HepG2 (cell line): ENCODE results near the gene KCNAB1. TPM values are rescaled to one million over a fixed set of nuclear protein-coding genes. Genes with fewer than 3 reads are reported as not detected.

Experiments
- ATAC-seq: fragments of 200-7000 bp; cut with Tn5 transposase; 3 replicates; pipeline ENCODE4 v1.9.1; 2020; ENCODE audit warnings: mild to moderate bottlenecking, moderate library complexity
- BruUV-seq: library from RNA; stranded (reverse); fragments of 400-500 nt; replicated peaks from 2 replicates; lab custom pipeline; 2021; lab: Mats Ljungman, UMichigan
- CTCF ChIA-PET: fragments of 300-600 bp; formaldehyde crosslinking; extraction: SDS; loops from one replicate; lab custom pipeline; 2021; ENCODE audit warnings: low total read pairs, inconsistent platforms, low intra/inter-chr PET ratio; lab: Yijun Ruan, JAX
- POLR2A ChIA-PET: fragments of 350-600 bp; sonication (Branson Sonifier 250); formaldehyde crosslinking; loops from one replicate; lab custom pipeline; 2020; ENCODE audit warnings: antibody characterized with exemption, inconsistent platforms; lab: Yijun Ruan, JAX
- DNase-seq: peaks from one replicate; pipeline ENCODE4 v3.0.0-alpha.2; 2015; ENCODE audit warnings: low spot score
- FAIRE-seq: peaks from 3 replicates; lab custom pipeline; 2011; peaks lifted over from hg19 to GRCh38; lab: Jason Lieb, UNC
- H2AFZ ChIP-seq: one replicate; pipeline ENCODE4 v1.6.1; 2011; ENCODE audit warnings: low read length, inconsistent platforms
- H3K27ac ChIP-seq: fragments of 300-600 bp; 3 replicates; pipeline ENCODE4 v1.8.0; 2011; ENCODE audit warnings: mixed run types, mild to moderate bottlenecking, mixed read lengths, low read length, inconsistent platforms; ENCODE audit not compliant: insufficient read depth; ENCODE audit errors: extremely low read length
- H3K27me3 ChIP-seq, 2 experiments: fragments of 200-600 bp in 1 of 2; 2 replicates in 1 of 2; 3 replicates in 1 of 2; pipeline versions ENCODE4 v1.6.0 to v1.8.0; 2011; ENCODE audit warnings: low read length in 2 of 2, mild to moderate bottlenecking in 2 of 2, moderate library complexity in 2 of 2, inconsistent platforms in 1 of 2; ENCODE audit not compliant: insufficient read depth in 2 of 2, control insufficient read depth in 1 of 2
- H3K36me3 ChIP-seq, 2 experiments: fragments of 200-600 bp in 1 of 2; replicated peaks in 1 of 2; 2 replicates in 1 of 2; 3 replicates in 1 of 2; pipeline versions ENCODE4 v1.5.1 to v1.8.0; 2011; ENCODE audit warnings: low read length in 2 of 2, inconsistent platforms in 1 of 2; ENCODE audit not compliant: insufficient read depth in 2 of 2, control insufficient read depth in 1 of 2
- H3K4me1 ChIP-seq: 2 replicates; pipeline ENCODE4 v1.5.1; 2012; ENCODE audit warnings: low read length, inconsistent platforms; ENCODE audit not compliant: insufficient read depth
- H3K4me2 ChIP-seq: 2 replicates; pipeline ENCODE4 v1.6.0; 2011; ENCODE audit warnings: low read depth, low read length, inconsistent platforms
- H3K4me3 ChIP-seq, 3 experiments: fragments of 200-600 bp in 1 of 3; sonication (generic), shearing (Covaris generic) in 1 of 3; replicated peaks in 1 of 3; 2 replicates each; pipeline ENCODE4 v1.5.1; 2011 to 2016; ENCODE audit warnings: low read length in 3 of 3, inconsistent platforms in 2 of 3, low read depth in 2 of 3, mild to moderate bottlenecking in 2 of 3, control low read depth in 1 of 3, mixed read lengths in 1 of 3; ENCODE audit not compliant: insufficient read depth in 1 of 3
- H3K79me2 ChIP-seq: one replicate; pipeline ENCODE4 v1.6.1; 2011; ENCODE audit warnings: low read length, inconsistent platforms; ENCODE audit not compliant: insufficient read depth
- H3K9ac ChIP-seq: 2 replicates; pipeline ENCODE4 v1.6.0; 2011; ENCODE audit warnings: mild to moderate bottlenecking, low read depth, low read length, inconsistent platforms; ENCODE audit not compliant: insufficient read depth
- H3K9me3 ChIP-seq: 2 replicates; pipeline ENCODE4 v1.5.1; 2012; ENCODE audit warnings: mild to moderate bottlenecking, low read length
- H4K20me1 ChIP-seq: 2 replicates; pipeline ENCODE4 v1.6.0; 2011; ENCODE audit warnings: inconsistent platforms, mild to moderate bottlenecking, low read length, moderate library complexity; ENCODE audit not compliant: insufficient read depth
- AGO2 ChIP-seq: fragments of 200-400 bp; formaldehyde crosslinking; optimal IDR thresholded peaks from 2 replicates; pipeline ENCODE3; 2017; ENCODE audit warnings: mild to moderate bottlenecking, low read depth, low read length, moderate library complexity
- CBFB ChIP-seq: sonication (generic); formaldehyde crosslinking; IDR thresholded peaks from 2 replicates; pipeline ENCODE4 v1.4.0; 2020; ENCODE audit warnings: missing genetic modification reagents
- CC2D1A ChIP-seq: sonication (generic); formaldehyde crosslinking; IDR thresholded peaks from 2 replicates; pipeline ENCODE4 v1.8.1; 2023; ENCODE audit warnings: mild to moderate bottlenecking, missing genetic modification reagents
- CTCF ChIP-seq: sonication (generic); formaldehyde crosslinking; IDR thresholded peaks from 2 replicates; pipeline ENCODE4 v1.5.0; 2020; ENCODE audit warnings: mild to moderate bottlenecking, missing genetic modification reagents, moderate library complexity
- ELF3 ChIP-seq: IDR thresholded peaks from 2 replicates; pipeline ENCODE4 v1.6.1; 2016; ENCODE audit warnings: missing genetic modification reagents, missing compliant biosample characterization
- GTF3A ChIP-seq: sonication (generic); formaldehyde crosslinking; conservative IDR thresholded peaks from 2 replicates; pipeline ENCODE4 v1.4.0; 2020; ENCODE audit warnings: mild to moderate bottlenecking, missing genetic modification reagents
- HNRNPH1 ChIP-seq: fragments of 200-400 bp; formaldehyde crosslinking; optimal IDR thresholded peaks from 2 replicates; pipeline ENCODE3; 2017; ENCODE audit warnings: mild to moderate bottlenecking, low read depth, low read length
- MAF1 ChIP-seq: sonication (generic); formaldehyde crosslinking; IDR thresholded peaks from 2 replicates; pipeline ENCODE4 v1.5.0; 2020; ENCODE audit warnings: missing genetic modification reagents, borderline replicate concordance
- MAFF ChIP-seq: IDR thresholded peaks from 2 replicates; pipeline ENCODE4 v1.6.1; 2011; ENCODE audit warnings: low read depth, low read length, improper control_type of control experiment
- NFKBIZ ChIP-seq: IDR thresholded peaks from 2 replicates; pipeline ENCODE4 v1.6.1; 2018; ENCODE audit warnings: missing genetic modification reagents, missing compliant biosample characterization
- STAG1 ChIP-seq: sonication (generic); formaldehyde crosslinking; IDR thresholded peaks from 2 replicates; pipeline ENCODE4 v1.4.0; 2020; ENCODE audit warnings: missing genetic modification reagents
- TBX3 ChIP-seq: fragments of 450-650 bp; IDR thresholded peaks from 2 replicates; pipeline ENCODE4 v1.6.1; 2017; ENCODE audit warnings: antibody characterized with exemption, mild to moderate bottlenecking, inconsistent platforms, borderline replicate concordance
- ZNF101 ChIP-seq: sonication (generic); formaldehyde crosslinking; IDR thresholded peaks from 2 replicates; pipeline ENCODE4 v1.4.0; 2020; ENCODE audit warnings: mild to moderate bottlenecking, low read depth, missing genetic modification reagents, borderline replicate concordance
- ZNF354B ChIP-seq: sonication (generic); formaldehyde crosslinking; IDR thresholded peaks from 2 replicates; pipeline ENCODE4 v1.8.0; 2022; ENCODE audit warnings: mild to moderate bottlenecking, missing genetic modification reagents
- ZNF430 ChIP-seq: sonication (generic); formaldehyde crosslinking; IDR thresholded peaks from 2 replicates; pipeline ENCODE4 v1.9.0; 2021; ENCODE audit warnings: mild to moderate bottlenecking, missing genetic modification reagents
- ZNF446 ChIP-seq: sonication (generic); formaldehyde crosslinking; IDR thresholded peaks from 2 replicates; pipeline ENCODE4 v1.5.0; 2020; ENCODE audit warnings: mild to moderate bottlenecking, missing genetic modification reagents
- ZNF577 ChIP-seq: sonication (generic); formaldehyde crosslinking; IDR thresholded peaks from 2 replicates; pipeline ENCODE4 v1.4.0; 2020; ENCODE audit warnings: mild to moderate bottlenecking, low read depth, missing genetic modification reagents, borderline replicate concordance
- ZNF687 ChIP-seq: sonication (generic); formaldehyde crosslinking; IDR thresholded peaks from 2 replicates; pipeline ENCODE4 v1.5.1; 2020; ENCODE audit warnings: mild to moderate bottlenecking, missing genetic modification reagents, moderate library complexity
- ZNF883 ChIP-seq: sonication (generic); formaldehyde crosslinking; IDR thresholded peaks from 2 replicates; pipeline ENCODE4 v1.5.1; 2020; ENCODE audit warnings: mild to moderate bottlenecking, missing genetic modification reagents; ENCODE audit errors: not compliant biosample characterization
- WGBS: methylation state at CpG from one replicate; pipeline ENCODE4 v1.1.6; 2017; ENCODE audit warnings: low lambda C conversion rate; 5-methylcytosine and 5-hydroxymethylcytosine counted together
- in situ Hi-C: cut with HindIII; loops from 2 replicates; pipeline ENCODE4 v1.10.0; 2017; ENCODE audit warnings: low pct_unique_long_range_greater_than_20kb; ENCODE audit not compliant: extremely low pct_ligation_motif_present
- intact Hi-C: fragments of 100-400 bp; cut with micrococcal nuclease; formaldehyde crosslinking; loops from one replicate; pipeline ENCODE4 v1.10.0; 2022; ENCODE audit not compliant: unreplicated experiment
- polyA plus RNA-seq, 8 experiments: library from polyadenylated mRNA; depleted of rRNA in 3 of 8; stranded (reverse) in 7 of 8; unstranded in 1 of 8; fragments of >200 nt; fragmentation: Illumina TruSeq in 4 of 8; extraction: Trizol in 4 of 8; gene quantifications; 2 replicates each; pipeline versions ENCODE4 v1.2.1 to v1.2.3, GENCODE V29; 2011 to 2016; ENCODE audit warnings: low read depth in 4 of 8, missing spikeins in 1 of 8, mixed read lengths in 1 of 8; ENCODE audit not compliant: insufficient read depth in 1 of 8
- total RNA-seq, 5 experiments: library from RNA; depleted of rRNA; stranded (reverse); fragments of >200 nt; fragmentation: Illumina TruSeq; extraction: Trizol; gene quantifications; 2 replicates each; pipeline ENCODE4 v1.2.3, GENCODE V29; 2016; ENCODE audit warnings: low read depth in 1 of 5

Gene KCNAB1
- total and polyA plus RNA-seq, 2 of the 13 experiments (the other 11 are each of a cell fraction or from before 2014, with no cell fraction given), result not detected

GRCh38 chr3:156449710-156450574 lies 329.6 kb downstream of the KCNAB1 start:
- Histone ChIP-seq H3K4me1 (no peaks in the 10 kb centered on the region), H3K9ac (no peak overlapping the region), H3K27ac (no peak overlapping the region), H3K79me2 (no peaks in the 10 kb centered on the region), H3K4me2 (no peak overlapping the region), H3K36me3 (no peaks in the 10 kb centered on the region), H3K9me3 (no peaks in the 10 kb centered on the region), H2AFZ (no peak overlapping the region), H4K20me1 (no peaks in the 10 kb centered on the region), H3K4me3 (no peak overlapping the region), H3K27me3 (no peaks in the 10 kb centered on the region; a peak in 1 of 5 replicates)
- DNase-seq (peak; percentile 29), ATAC-seq (peak; percentile 87), FAIRE-seq (peak; percentile 18)
- WGBS, result 6% methylated on average over 2 of the region's 2 CpGs
- in situ Hi-C loops (no loop called here), intact Hi-C loops (loop anchor here (2.0 to 5.0 kb wide), 2 partner anchors 299 to 687 kb away; no protein-coding TSS in a partner anchor)
- ChIA-PET POLR2A (no interaction called here), CTCF (interaction anchor here (0.8 kb wide), 1 partner anchor 298 kb away, joined by 3 read pairs; no protein-coding TSS in a partner anchor)
- BruUV-seq, result no TSS peak
- TF ChIP-seq STAG1 (CRISPR knock-in tag) (peak; percentile 31; the same call in 1 of the 2 replicates), ZNF354B (CRISPR knock-in tag) (no peak), ZNF883 (CRISPR knock-in tag) (no peak), CTCF (CRISPR knock-in tag) (peak; percentile 53), CBFB (CRISPR knock-in tag) (no peak), ZNF577 (CRISPR knock-in tag) (no peak), ZNF446 (CRISPR knock-in tag) (no peak), ZNF430 (CRISPR knock-in tag) (no peak), TBX3 (no peak), MAFF (peak; percentile 61), ZNF687 (CRISPR knock-in tag) (no peak), GTF3A (CRISPR knock-in tag) (no peak), ELF3 (CRISPR knock-in tag) (0 out of 2 replicates have a peak, but pooled peaks have one; percentile 23), HNRNPH1 (no peak), ZNF101 (CRISPR knock-in tag) (no peak), CC2D1A (CRISPR knock-in tag) (no peak), NFKBIZ (CRISPR knock-in tag) (no peak), MAF1 (CRISPR knock-in tag) (no peak), AGO2 (no peak)
